Measurements from ENCODE around the gene TOR3A. TPM values are rescaled to one million over a fixed set of nuclear protein-coding genes. Genes with fewer than 3 reads are reported as not detected.

Gene TOR3A
- total and polyA plus RNA-seq, 2 donors (not counting 1 experiment from before 2014, with no cell fraction given) = 49.9 to 65.6 TPM

GRCh38 chr1:179090923-179091322, 9.1 kb downstream of the TOR3A start:
- Histone ChIP-seq H3K4me2 (replicated peaks; ENCODE audit: low read depth, low read length, poor library complexity, severe bottlenecking) (no peak overlapping the region), H3K4me3 (ENCODE audit: control extremely low read depth in 1 of 5, extremely low read depth in 1 of 5, insufficient read depth in 1 of 5, low read depth in 2 of 5, low read length in 4 of 5) (no peak overlapping the region), H4K20me1 (ENCODE audit: control insufficient read depth, insufficient read depth, low read length, poor library complexity, severe bottlenecking) (peaks cover 25% of the 10 kb centered on the region), H3K79me2 (ENCODE audit: control insufficient read depth, insufficient read depth, low read length) (peaks cover 51% of the 10 kb centered on the region), H3K9ac (ENCODE audit: low read length) (no peak overlapping the region), H3K27ac (ENCODE audit: low read length in 2 of 2) (peak overlapping the region in 1 of 2 donors; percentile 25), H3K27me3 (replicated peaks in 1 of 4; ENCODE audit: control extremely low read depth in 1 of 4, control insufficient read depth in 3 of 4, insufficient read depth in 4 of 4, low read length in 3 of 4) (no peaks in the 10 kb centered on the region), H3K36me3 (replicated peaks in 1 of 2; ENCODE audit: control extremely low read depth in 1 of 2, control insufficient read depth in 1 of 2, extremely low read depth in 1 of 2, insufficient read depth in 2 of 2, low read length in 1 of 2) (peaks cover 6 to 74% of the 10 kb centered on the region in 2 experiments), H3K4me1 (ENCODE audit: control insufficient read depth in 2 of 2, insufficient read depth in 2 of 2, low read length in 2 of 2) (peaks cover 26 to 36% of the 10 kb centered on the region in 2 donors), H3K9me3 (ENCODE audit: control extremely low read depth in 1 of 3, control insufficient read depth in 2 of 3, insufficient read depth in 1 of 3, low read length in 2 of 3) (no peaks in the 10 kb centered on the region), H2AFZ (ENCODE audit: insufficient read depth, low read depth, low read length, poor library complexity, severe bottlenecking) (no peak overlapping the region)
- CTCF ChIA-PET = interaction anchor here (1.1 kb wide), 1 partner anchor 30 kb away, joined by 3 read pairs; no protein-coding TSS in a partner anchor
- Mint-ChIP-seq H3K4me1 (peaks cover 42% of the 10 kb centered on the region), H3K4me3 (no peak overlapping the region), H3K27ac (peak overlapping the region; percentile 73), H3K9me3 (ENCODE audit: insufficient read depth) (no peaks in the 10 kb centered on the region), H3K27me3 (no peaks in the 10 kb centered on the region)
- 100% methylated on average over 2 of the region's 4 CpGs for WGBS (ENCODE audit: insufficient coverage)
- POLR2A ChIA-PET = no interaction called here
- intact Hi-C loops (cut with micrococcal nuclease) = no loop called here
- TF ChIP-seq CTCF (IDR thresholded peaks at IDR 0.05) (no peak), EZH2 (IDR thresholded peaks at IDR 0.05; ENCODE audit: borderline replicate concordance, insufficient read depth, low read depth, low read length, poor library complexity, severe bottlenecking) (no peak)
- no peak for ATAC-seq (ENCODE audit: low read depth)
- DNase-seq = no peak

GRCh38 chr1:179091691-179092165, 9.9 kb downstream of the TOR3A start:
- peak overlapping the region; percentile 73 for H3K27ac Mint-ChIP-seq
- no peak overlapping the region for H3K4me3 Mint-ChIP-seq
- Histone ChIP-seq H3K4me2 (replicated peaks; ENCODE audit: low read depth, low read length, poor library complexity, severe bottlenecking) (no peak overlapping the region), H4K20me1 (ENCODE audit: control insufficient read depth, insufficient read depth, low read length, poor library complexity, severe bottlenecking) (peaks cover 24% of the 10 kb centered on the region), H3K36me3 (replicated peaks in 1 of 2; ENCODE audit: control extremely low read depth in 1 of 2, control insufficient read depth in 1 of 2, extremely low read depth in 1 of 2, insufficient read depth in 2 of 2, low read length in 1 of 2) (peaks cover 7 to 76% of the 10 kb centered on the region in 2 experiments), H3K79me2 (ENCODE audit: control insufficient read depth, insufficient read depth, low read length) (peaks cover 46% of the 10 kb centered on the region), H3K4me3 (ENCODE audit: control extremely low read depth in 1 of 5, extremely low read depth in 1 of 5, insufficient read depth in 1 of 5, low read depth in 2 of 5, low read length in 4 of 5) (no peak overlapping the region), H2AFZ (ENCODE audit: insufficient read depth, low read depth, low read length, poor library complexity, severe bottlenecking) (no peak overlapping the region), H3K4me1 (ENCODE audit: control insufficient read depth in 2 of 2, insufficient read depth in 2 of 2, low read length in 2 of 2) (peaks cover 26 to 34% of the 10 kb centered on the region in 2 donors), H3K27me3 (replicated peaks in 1 of 4; ENCODE audit: control extremely low read depth in 1 of 4, control insufficient read depth in 3 of 4, insufficient read depth in 4 of 4, low read length in 3 of 4) (no peaks in the 10 kb centered on the region), H3K9me3 (ENCODE audit: control extremely low read depth in 1 of 3, control insufficient read depth in 2 of 3, insufficient read depth in 1 of 3, low read length in 2 of 3) (no peaks in the 10 kb centered on the region), H3K9ac (ENCODE audit: low read length) (no peak overlapping the region), H3K27ac (ENCODE audit: low read length in 2 of 2) (peak overlapping the region in 1 of 2 donors; percentile 4)
- no peaks in the 10 kb centered on the region for H3K9me3 Mint-ChIP-seq (ENCODE audit: insufficient read depth)
- no peak for ATAC-seq (ENCODE audit: low read depth)
- no peaks in the 10 kb centered on the region for H3K27me3 Mint-ChIP-seq
- CTCF ChIA-PET = interaction anchor here (1.6 kb wide), 1 partner anchor 8 kb away, joined by 4 read pairs; no protein-coding TSS in a partner anchor
- DNase-seq = peak; percentile 10
- WGBS (ENCODE audit: insufficient coverage) = 92% methylated on average over 5 of the region's 5 CpGs
- peaks cover 37% of the 10 kb centered on the region for H3K4me1 Mint-ChIP-seq
- intact Hi-C loops (cut with micrococcal nuclease) = no loop called here
- no peak for TF ChIP-seq EZH2 (IDR thresholded peaks at IDR 0.05; ENCODE audit: borderline replicate concordance, insufficient read depth, low read depth, low read length, poor library complexity, severe bottlenecking)
- TF ChIP-seq CTCF (IDR thresholded peaks at IDR 0.05) = no peak
- POLR2A ChIA-PET = no interaction called here

Measured in B cell (primary cell).